NB4 (cell line): Measurements from ENCODE around the gene TRPM6.

ENCODE experiments used
- DNase-seq: peaks from one replicate; pipeline ENCODE4 v3.0.0; 2010; ENCODE audit warnings: low read depth
- H3K4me3 ChIP-seq: one replicate; pipeline ENCODE4 v1.5.1; 2011; ENCODE audit warnings: mild to moderate bottlenecking, low read depth, low read length, moderate library complexity
- MYC ChIP-seq: IDR thresholded peaks from 2 replicates; pipeline ENCODE4 v1.6.1; 2011; ENCODE audit warnings: low read depth, low read length
- POLR2A ChIP-seq: IDR thresholded peaks from 2 replicates; pipeline ENCODE4 v1.6.1; 2011; ENCODE audit warnings: mild to moderate bottlenecking; ENCODE audit not compliant: insufficient read length; ENCODE audit errors: extremely low read depth
- TF ChIP-seq, protein P1 (sequence below): IDR thresholded peaks from 2 replicates; pipeline ENCODE4 v1.6.1; 2011; ENCODE audit warnings: low read depth, low read length
- TF ChIP-seq, protein P2 (sequence below): IDR thresholded peaks from one replicate; pipeline ENCODE4 v1.5.1; 2012; ENCODE audit warnings: low read depth, low read length

The TRPM6 gene, protein sequence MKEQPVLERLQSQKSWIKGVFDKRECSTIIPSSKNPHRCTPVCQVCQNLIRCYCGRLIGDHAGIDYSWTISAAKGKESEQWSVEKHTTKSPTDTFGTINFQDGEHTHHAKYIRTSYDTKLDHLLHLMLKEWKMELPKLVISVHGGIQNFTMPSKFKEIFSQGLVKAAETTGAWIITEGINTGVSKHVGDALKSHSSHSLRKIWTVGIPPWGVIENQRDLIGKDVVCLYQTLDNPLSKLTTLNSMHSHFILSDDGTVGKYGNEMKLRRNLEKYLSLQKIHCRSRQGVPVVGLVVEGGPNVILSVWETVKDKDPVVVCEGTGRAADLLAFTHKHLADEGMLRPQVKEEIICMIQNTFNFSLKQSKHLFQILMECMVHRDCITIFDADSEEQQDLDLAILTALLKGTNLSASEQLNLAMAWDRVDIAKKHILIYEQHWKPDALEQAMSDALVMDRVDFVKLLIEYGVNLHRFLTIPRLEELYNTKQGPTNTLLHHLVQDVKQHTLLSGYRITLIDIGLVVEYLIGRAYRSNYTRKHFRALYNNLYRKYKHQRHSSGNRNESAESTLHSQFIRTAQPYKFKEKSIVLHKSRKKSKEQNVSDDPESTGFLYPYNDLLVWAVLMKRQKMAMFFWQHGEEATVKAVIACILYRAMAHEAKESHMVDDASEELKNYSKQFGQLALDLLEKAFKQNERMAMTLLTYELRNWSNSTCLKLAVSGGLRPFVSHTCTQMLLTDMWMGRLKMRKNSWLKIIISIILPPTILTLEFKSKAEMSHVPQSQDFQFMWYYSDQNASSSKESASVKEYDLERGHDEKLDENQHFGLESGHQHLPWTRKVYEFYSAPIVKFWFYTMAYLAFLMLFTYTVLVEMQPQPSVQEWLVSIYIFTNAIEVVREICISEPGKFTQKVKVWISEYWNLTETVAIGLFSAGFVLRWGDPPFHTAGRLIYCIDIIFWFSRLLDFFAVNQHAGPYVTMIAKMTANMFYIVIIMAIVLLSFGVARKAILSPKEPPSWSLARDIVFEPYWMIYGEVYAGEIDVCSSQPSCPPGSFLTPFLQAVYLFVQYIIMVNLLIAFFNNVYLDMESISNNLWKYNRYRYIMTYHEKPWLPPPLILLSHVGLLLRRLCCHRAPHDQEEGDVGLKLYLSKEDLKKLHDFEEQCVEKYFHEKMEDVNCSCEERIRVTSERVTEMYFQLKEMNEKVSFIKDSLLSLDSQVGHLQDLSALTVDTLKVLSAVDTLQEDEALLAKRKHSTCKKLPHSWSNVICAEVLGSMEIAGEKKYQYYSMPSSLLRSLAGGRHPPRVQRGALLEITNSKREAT (N-terminal part only)

DNA sequence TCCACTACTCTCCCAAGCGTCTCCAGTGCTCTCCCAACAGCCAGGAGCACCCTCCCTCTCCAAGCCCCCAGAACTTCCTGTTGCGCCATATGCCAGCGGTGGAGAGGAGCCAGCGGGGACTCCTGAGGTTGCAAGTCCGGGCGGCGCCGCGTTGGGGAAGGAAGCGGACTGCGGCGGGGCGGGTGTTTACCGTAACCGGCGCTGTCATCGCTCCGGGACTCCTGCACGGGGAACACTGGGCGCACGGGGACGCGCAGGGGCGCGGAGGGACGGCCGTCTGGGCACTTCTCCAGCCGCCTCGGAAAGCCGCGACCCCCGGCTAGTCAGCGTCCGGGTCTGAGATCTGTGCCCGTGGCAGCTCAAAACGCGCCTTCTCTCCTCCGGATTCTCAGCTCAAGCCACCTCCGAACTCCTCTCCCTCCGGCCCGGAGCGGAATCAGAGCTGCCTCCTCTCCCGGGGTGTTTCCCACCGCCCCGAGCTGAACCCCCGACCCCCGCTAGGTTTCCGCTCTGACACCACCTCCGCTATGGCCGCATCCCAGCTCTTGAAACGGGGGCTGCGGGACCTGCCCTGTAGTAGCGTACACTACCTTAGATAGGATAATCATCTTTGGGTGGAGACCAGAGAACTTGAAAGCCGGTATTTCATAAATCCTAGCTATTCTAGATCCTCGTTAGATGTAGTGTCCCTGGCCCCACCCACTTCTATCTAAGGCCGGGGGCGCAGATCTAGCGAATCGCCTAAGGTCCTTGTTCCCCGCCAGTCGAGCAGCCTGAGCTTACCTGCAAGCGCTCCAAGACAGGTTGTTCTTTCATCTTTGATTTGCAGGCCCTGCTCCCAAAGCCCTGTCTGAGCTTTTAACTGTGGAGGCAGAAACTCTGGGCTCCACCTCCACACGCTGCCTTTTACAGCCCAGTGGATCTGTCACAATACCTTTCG, at the start of gene TRPM6:
TRPM6 (minus strand) TSS at position 881 of the 940 bp plus-strand sequence; CDS start at position 816, 65 bp downstream.
- H3K4me3 ChIP-seq, result peak within 1 kb of the TSS; percentile 43
- peak; percentile 76 for DNase-seq
- TF ChIP-seq MYC, result no peak
- TF ChIP-seq, protein P1, sequence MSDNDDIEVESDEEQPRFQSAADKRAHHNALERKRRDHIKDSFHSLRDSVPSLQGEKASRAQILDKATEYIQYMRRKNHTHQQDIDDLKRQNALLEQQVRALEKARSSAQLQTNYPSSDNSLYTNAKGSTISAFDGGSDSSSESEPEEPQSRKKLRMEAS, result 0 out of 2 replicates have a peak, but pooled peaks have one; percentile 6

DNA sequence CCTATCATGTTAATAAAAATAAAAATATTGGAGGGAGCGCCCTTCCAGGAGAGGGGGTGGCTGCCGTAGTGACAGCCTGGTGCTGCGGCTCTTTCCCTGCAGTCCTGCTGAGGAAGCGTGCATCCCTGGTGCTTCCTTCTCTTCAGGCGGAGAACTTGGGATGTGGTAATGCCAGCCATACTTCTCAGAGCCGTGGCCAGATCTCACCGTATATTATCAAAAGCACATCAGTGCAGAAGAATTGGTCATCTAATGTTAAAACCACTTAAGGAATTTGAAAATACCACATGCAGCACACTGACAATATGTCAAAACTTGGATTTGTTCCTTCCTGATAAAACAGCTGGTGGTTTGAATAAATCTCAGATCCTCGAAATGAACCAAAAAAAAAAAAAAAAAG, 47.3 kb upstream of the TRPM6 start:
- no peak overlapping the region for H3K4me3 ChIP-seq
- DNase-seq, result no peak
- TF ChIP-seq, protein P1, result no peak
- no peak for TF ChIP-seq MYC
- TF ChIP-seq, protein P2, sequence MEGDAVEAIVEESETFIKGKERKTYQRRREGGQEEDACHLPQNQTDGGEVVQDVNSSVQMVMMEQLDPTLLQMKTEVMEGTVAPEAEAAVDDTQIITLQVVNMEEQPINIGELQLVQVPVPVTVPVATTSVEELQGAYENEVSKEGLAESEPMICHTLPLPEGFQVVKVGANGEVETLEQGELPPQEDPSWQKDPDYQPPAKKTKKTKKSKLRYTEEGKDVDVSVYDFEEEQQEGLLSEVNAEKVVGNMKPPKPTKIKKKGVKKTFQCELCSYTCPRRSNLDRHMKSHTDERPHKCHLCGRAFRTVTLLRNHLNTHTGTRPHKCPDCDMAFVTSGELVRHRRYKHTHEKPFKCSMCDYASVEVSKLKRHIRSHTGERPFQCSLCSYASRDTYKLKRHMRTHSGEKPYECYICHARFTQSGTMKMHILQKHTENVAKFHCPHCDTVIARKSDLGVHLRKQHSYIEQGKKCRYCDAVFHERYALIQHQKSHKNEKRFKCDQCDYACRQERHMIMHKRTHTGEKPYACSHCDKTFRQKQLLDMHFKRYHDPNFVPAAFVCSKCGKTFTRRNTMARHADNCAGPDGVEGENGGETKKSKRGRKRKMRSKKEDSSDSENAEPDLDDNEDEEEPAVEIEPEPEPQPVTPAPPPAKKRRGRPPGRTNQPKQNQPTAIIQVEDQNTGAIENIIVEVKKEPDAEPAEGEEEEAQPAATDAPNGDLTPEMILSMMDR, result no peak
- no peak for TF ChIP-seq POLR2A

DNA sequence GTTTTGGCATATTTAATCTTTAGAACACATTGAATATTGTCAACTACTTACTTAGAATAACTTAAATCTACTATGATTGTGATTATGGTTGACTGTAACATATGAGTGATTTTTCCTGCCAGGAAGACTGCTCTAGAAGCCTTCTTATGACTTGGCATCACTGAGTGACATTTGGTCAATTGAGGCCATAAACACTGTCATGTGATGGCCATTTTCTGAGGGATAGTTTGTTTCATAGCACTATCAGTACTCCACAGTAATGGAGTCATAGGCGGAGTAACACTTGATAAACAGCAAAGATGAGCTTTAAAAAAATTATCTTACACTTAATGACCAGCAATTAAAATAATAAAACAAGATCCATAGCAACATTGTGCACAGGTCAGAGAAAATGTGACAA, 34.0 kb upstream of the TRPM6 start:
- no peak overlapping the region for H3K4me3 ChIP-seq
- no peak for TF ChIP-seq POLR2A
- TF ChIP-seq MYC, result no peak
- TF ChIP-seq, protein P1, result no peak
- TF ChIP-seq, protein P2, result no peak
- DNase-seq, result no peak

DNA sequence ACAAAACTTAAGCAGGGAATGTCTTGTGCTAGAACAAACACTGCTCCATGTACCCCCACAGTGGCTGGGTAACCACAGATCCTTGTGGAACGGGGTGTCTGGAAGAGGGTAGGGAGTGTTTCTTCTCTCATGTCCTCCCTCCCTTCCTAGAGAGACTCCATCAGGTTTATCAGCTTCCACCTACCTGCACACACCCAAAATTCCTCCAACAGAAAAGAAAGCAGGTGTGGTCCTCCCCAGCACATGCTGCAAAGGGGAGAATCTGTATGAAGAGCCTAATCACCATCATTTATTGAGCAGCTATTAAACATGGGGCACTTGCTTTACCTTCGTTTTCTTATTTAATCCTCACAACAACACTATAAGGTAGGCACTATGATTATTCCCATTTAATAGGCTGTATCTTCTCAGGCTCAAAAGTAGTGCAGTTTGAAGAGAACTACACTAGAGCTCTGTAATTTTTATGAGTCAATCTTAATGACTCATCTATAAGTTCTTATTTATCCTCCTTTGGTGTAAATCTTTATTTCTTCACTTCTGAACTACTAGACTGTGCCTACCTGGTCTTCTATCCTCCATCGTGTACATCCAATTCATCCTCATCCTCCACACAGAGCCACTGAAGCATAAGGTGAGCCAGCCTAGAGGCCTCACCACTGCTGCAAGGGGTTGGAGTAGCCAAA, 33.4 kb upstream of the TRPM6 start:
- no peak for DNase-seq

DNA sequence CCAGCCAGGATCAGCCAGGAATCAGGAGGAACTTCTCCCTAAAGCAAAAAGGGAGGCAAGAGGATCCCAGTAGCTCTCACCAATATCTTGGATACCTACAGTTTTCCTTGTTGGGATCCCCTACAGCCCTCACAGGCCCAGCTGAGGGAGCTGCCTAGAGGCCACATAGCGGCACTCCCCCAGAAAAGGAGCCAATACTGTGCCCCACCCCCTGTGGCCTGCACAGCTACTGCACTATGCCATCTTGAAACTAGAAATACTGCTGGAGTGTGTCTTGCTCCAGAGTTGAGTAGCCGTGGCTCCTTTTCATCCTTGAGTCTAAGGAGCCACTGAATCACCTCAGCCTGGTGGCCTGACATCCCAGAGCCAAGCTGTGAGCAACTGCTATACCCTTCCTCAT, 22.3 kb upstream of the TRPM6 start:
- TF ChIP-seq, protein P1, result no peak
- TF ChIP-seq MYC (no peak), POLR2A (no peak)
- TF ChIP-seq, protein P2, result no peak
- DNase-seq, result no peak

More for the DNA sequence above, 33.4 kb upstream of the TRPM6 start:
- TF ChIP-seq POLR2A (no peak), MYC (no peak)
- no peak overlapping the region for H3K4me3 ChIP-seq

More for the DNA sequence above, 22.3 kb upstream of the TRPM6 start:
- no peak overlapping the region for H3K4me3 ChIP-seq
